MCF 10A (cell line): Measurements from ENCODE around the gene CABP7. TPM values are rescaled to one million over a fixed set of nuclear protein-coding genes. Genes with fewer than 3 reads are reported as not detected.

Source experiments
- total RNA-seq: library from RNA; stranded (reverse); gene quantifications from 2 replicates; pipeline ENCODE4 v1.2.3, GENCODE V29; 2022

CABP7 gene
- total RNA-seq, 1 experiment from 2014 or later = not detected

Other genes starting within 250 kb of the CABP7 start
- not detected in 2 replicates for gene NEFH, start 239.8 kb upstream of the CABP7 start, total RNA-seq
- gene THOC5, start 166.2 kb upstream of the CABP7 start, total RNA-seq = 50.3 and 51.3 TPM in 2 replicates
- gene NIPSNAP1, start 138.9 kb upstream of the CABP7 start, total RNA-seq = 23.4 and 27.2 TPM in 2 replicates
- 92.4 and 98.3 TPM in 2 replicates for gene NF2, start 116.4 kb upstream of the CABP7 start, total RNA-seq
- 19.0 and 25.6 TPM in 2 replicates for gene ZMAT5, start 47.0 kb downstream of the CABP7 start, total RNA-seq
- gene UQCR10, start 47.4 kb downstream of the CABP7 start, total RNA-seq = 94.7 and 114 TPM in 2 replicates
- 63.2 and 70.7 TPM in 2 replicates for gene ASCC2, start 118.3 kb downstream of the CABP7 start, total RNA-seq
- gene MTMR3, start 163.2 kb downstream of the CABP7 start, total RNA-seq = 34.4 and 36.4 TPM in 2 replicates